Esophagus muscularis mucosa (tissue), 4 donors: Measurements from ENCODE around the gene FGF12. TPM values are rescaled to one million over a fixed set of nuclear protein-coding genes. Genes with fewer than 3 reads are reported as not detected.
A peak's percentile ranks its signal among the peaks of the same experiment; 100 is the strongest.

Experiments
- DNase-seq: peaks from one replicate; pipeline ENCODE4 v3.0.0-alpha.2; 2017; ENCODE audit errors: extremely low spot score
- H3K27ac ChIP-seq, 4 donors: fragments of 200-600 bp; sonication (generic); replicated peaks in 1 of 4; 1 replicate in 3 of 4; 2 replicates in 1 of 4; pipeline ENCODE4 v1.5.1; 2016 to 2019; ENCODE audit warnings: mild to moderate bottlenecking in 1 of 4
- H3K27me3 ChIP-seq, 4 donors: fragments of 200-600 bp; sonication (generic); one replicate each; pipeline versions ENCODE4 v1.5.1 to v1.6.0; 2016 to 2019
- H3K36me3 ChIP-seq, 4 donors: fragments of 200-600 bp; sonication (generic); one replicate each; pipeline ENCODE4 v1.5.1; 2016 to 2019
- H3K4me1 ChIP-seq, 4 donors: fragments of 200-600 bp; sonication (generic); one replicate each; pipeline ENCODE4 v1.5.1; 2016 to 2019
- H3K4me3 ChIP-seq, 4 donors: fragments of 200-600 bp; sonication (generic); 1 replicate in 2 of 4; 2 replicates in 2 of 4; pipeline ENCODE4 v1.5.1; 2016 to 2019; ENCODE audit warnings: mild to moderate bottlenecking in 4 of 4, moderate library complexity in 1 of 4
- H3K9me3 ChIP-seq, 4 donors: fragments of 200-600 bp; sonication (generic); 1 replicate in 3 of 4; 2 replicates in 1 of 4; pipeline ENCODE4 v1.5.1; 2016 to 2019
- CTCF ChIP-seq, 3 experiments: fragments of 200-600 bp in 2 of 3; fragments of 450-650 bp in 1 of 3; sonication (generic) in 2 of 3; IDR thresholded peaks; one replicate each; pipeline ENCODE4 v1.5.1; 2017 to 2019; ENCODE audit warnings: antibody characterized with exemption in 3 of 3, mild to moderate bottlenecking in 2 of 3, moderate library complexity in 1 of 3
- EP300 ChIP-seq: sonication (generic); formaldehyde crosslinking; IDR thresholded peaks from one replicate; pipeline ENCODE4 v1.6.1; 2017; ENCODE audit warnings: antibody characterized with exemption
- POLR2A ChIP-seq: fragments of 450-650 bp; IDR thresholded peaks from one replicate; pipeline ENCODE4 v1.6.1; 2017; ENCODE audit warnings: antibody characterized with exemption, moderate library complexity, mild to moderate bottlenecking, low read depth
- POLR2AphosphoS5 ChIP-seq, 2 donors: sonication (generic); formaldehyde crosslinking; IDR thresholded peaks; one replicate each; pipeline ENCODE4 v1.6.1; 2017; ENCODE audit warnings: antibody characterized with exemption in 2 of 2
- WGBS: methylation state at CpG from one replicate; pipeline ENCODE4 v1.1.5; 2018; 5-methylcytosine and 5-hydroxymethylcytosine counted together
- intact Hi-C: fragments of 100-400 bp; cut with DNase I; formaldehyde crosslinking; loops from one replicate; pipeline ENCODE4 v1.15.1; 2023
- total RNA-seq, 4 donors: library from RNA; depleted of rRNA; stranded (reverse); fragments of >200 nt; gene quantifications; one replicate each; pipeline versions ENCODE4 v1.1.0 to v1.2.1, GENCODE V29; 2016

Gene FGF12
- total RNA-seq, 4 donors from 2014 or later, result 4.6 to 19.5 (median 10.2) TPM

GRCh38 chr3:192395506-192395905, 331.8 kb downstream of the FGF12 start:
- TF ChIP-seq POLR2AphosphoS5 (IDR thresholded peaks at IDR 0.05), result no peak
- TF ChIP-seq CTCF (IDR thresholded peaks at IDR 0.05), result no peak
- Histone ChIP-seq H3K4me1 (no peaks in the 10 kb centered on the region), H3K27me3 (no peaks in the 10 kb centered on the region), H3K36me3 (no peaks in the 10 kb centered on the region), H3K4me3 (no peak overlapping the region), H3K9me3 (no peaks in the 10 kb centered on the region), H3K27ac (no peak overlapping the region)
- WGBS, result 84% methylated on average over 5 of the region's 5 CpGs
- no peak for DNase-seq
- intact Hi-C loops, result no loop called here

- Histone ChIP-seq H3K27me3 (no peaks in the 10 kb centered on the region), H3K4me3 (no peak overlapping the region)
- WGBS, result 77% methylated on average over 4 of the region's 4 CpGs
Observed at GRCh38 chr3:192392986-192393385, 334.4 kb downstream of the FGF12 start.

GRCh38 chr3:192382861-192383260, 344.5 kb downstream of the FGF12 start:
- Histone ChIP-seq H3K36me3 (no peaks in the 10 kb centered on the region), H3K4me1 (peaks cover 0 to 3% (median 0%) of the 10 kb centered on the region in 4 donors), H3K4me3 (no peak overlapping the region), H3K27ac (no peak overlapping the region), H3K9me3 (no peaks in the 10 kb centered on the region), H3K27me3 (no peaks in the 10 kb centered on the region)
- no peak for TF ChIP-seq CTCF (IDR thresholded peaks at IDR 0.05)
- TF ChIP-seq EP300, result no peak
- no peak for TF ChIP-seq POLR2AphosphoS5 (IDR thresholded peaks at IDR 0.05)
- no peak for TF ChIP-seq POLR2A
- DNase-seq, result no peak
- WGBS, result 48% methylated on average over 2 of the region's 2 CpGs
- intact Hi-C loops, result no loop called here

More at GRCh38 chr3:192392986-192393385, 334.4 kb downstream of the FGF12 start:
- no peak overlapping the region for H3K27ac ChIP-seq
- no peaks in the 10 kb centered on the region for H3K9me3 ChIP-seq
- no peaks in the 10 kb centered on the region for H3K4me1 ChIP-seq
- no peak for TF ChIP-seq CTCF (IDR thresholded peaks at IDR 0.05)
- TF ChIP-seq EP300, result no peak
- TF ChIP-seq POLR2AphosphoS5 (IDR thresholded peaks at IDR 0.05), result no peak
- TF ChIP-seq POLR2A, result no peak
- H3K36me3 ChIP-seq, result no peaks in the 10 kb centered on the region
- no peak for DNase-seq
- intact Hi-C loops, result no loop called here

- intact Hi-C loops, result no loop called here
- no peak for TF ChIP-seq EP300
- no peak for TF ChIP-seq CTCF (IDR thresholded peaks at IDR 0.05)
- no peak for TF ChIP-seq POLR2AphosphoS5 (IDR thresholded peaks at IDR 0.05)
- no peak for TF ChIP-seq POLR2A
- Histone ChIP-seq H3K4me1 (peaks cover 0 to 41% (median 23%) of the 10 kb centered on the region in 4 donors), H3K9me3 (no peaks in the 10 kb centered on the region), H3K36me3 (no peaks in the 10 kb centered on the region), H3K4me3 (no peak overlapping the region), H3K27me3 (no peaks in the 10 kb centered on the region), H3K27ac (no peak overlapping the region)
- 90% methylated on average over 2 of the region's 2 CpGs for WGBS
- no peak for DNase-seq
Observed at GRCh38 chr3:192373586-192373985, 353.8 kb downstream of the FGF12 start.

GRCh38 chr3:192373032-192373431, 354.3 kb downstream of the FGF12 start:
- no peak overlapping the region for H3K4me3 ChIP-seq
- peaks cover 0 to 46% (median 24%) of the 10 kb centered on the region in 4 donors for H3K4me1 ChIP-seq
- intact Hi-C loops, result no loop called here
- no peaks in the 10 kb centered on the region for H3K27me3 ChIP-seq
- H3K27ac ChIP-seq, result peak overlapping the region in 2 of 4 donors; percentile 14 to 30
- 54% methylated on average over 6 of the region's 6 CpGs for WGBS
- no peak for DNase-seq
- H3K9me3 ChIP-seq, result no peaks in the 10 kb centered on the region
- H3K36me3 ChIP-seq, result no peaks in the 10 kb centered on the region
- TF ChIP-seq POLR2AphosphoS5 (IDR thresholded peaks at IDR 0.05) (no peak), EP300 (no peak), CTCF (IDR thresholded peaks at IDR 0.05) (no peak), POLR2A (no peak)
